HG02840 (cell line): Measurements from ENCODE around the gene PRDM15.

Experiments
- ATAC-seq: cut with Tn5 transposase; IDR thresholded peaks from one replicate; pipeline ENCODE4 v1.9.1; 2021; ENCODE audit warnings: mild to moderate bottlenecking, moderate library complexity, moderate number of reproducible peaks; ENCODE audit not compliant: unreplicated experiment, low FRiP score

Gene PRDM15

GRCh38 chr21:41754479-41754891 is 124.7 kb downstream of the PRDM15 start:
- no peak for ATAC-seq

- ATAC-seq = no peak
Observed at GRCh38 chr21:41753006-41753898, 125.9 kb downstream of the PRDM15 start.

- ATAC-seq = no peak
Observed at GRCh38 chr21:41752231-41752681, 126.9 kb downstream of the PRDM15 start.

- no peak for ATAC-seq
Observed at GRCh38 chr21:41751611-41752011, 127.5 kb downstream of the PRDM15 start.

GRCh38 chr21:41750532-41751151 is 128.5 kb downstream of the PRDM15 start:
- no peak for ATAC-seq

GRCh38 chr21:41750051-41750450 is 129.1 kb downstream of the PRDM15 start:
- ATAC-seq = no peak

- ATAC-seq = no peak
Observed at GRCh38 chr21:41749286-41749685, 129.9 kb downstream of the PRDM15 start.
